NCI-H2107 treated with DMSO at 0.1 percent for 48 hours (cell line): ENCODE measurements around the gene RAD9A.
A peak's percentile ranks its signal among the peaks of the same experiment; 100 is the strongest.
"Not testable (repeated sequence)": the region's sequence is repeated elsewhere in the genome, so short reads cannot be mapped to it uniquely, and the experiment has no call there.

Experiments
- DNase-seq: peaks from one replicate; lab custom pipeline; 2025; ENCODE audit not compliant: unreplicated experiment; lab: John Stamatoyannopoulos, UW

The RAD9A gene

GRCh38 chr11:67395555-67396258 lies 3.9 kb downstream of the RAD9A start:
- no peak for DNase-seq

GRCh38 chr11:67396259-67396581 lies 4.4 kb downstream of the RAD9A start:
- DNase-seq = no peak

GRCh38 chr11:67396587-67397389 lies 5.0 kb downstream of the RAD9A start:
- DNase-seq = no peak

- DNase-seq = no peak
Observed at GRCh38 chr11:67397536-67397935, 5.8 kb downstream of the RAD9A start.

GRCh38 chr11:67397986-67398660 lies 6.3 kb downstream of the RAD9A start:
- DNase-seq = no peak

GRCh38 chr11:67398661-67399563 lies 7.1 kb downstream of the RAD9A start:
- no peak for DNase-seq

GRCh38 chr11:67400251-67400941 lies 8.6 kb downstream of the RAD9A start:
- no peak for DNase-seq

- DNase-seq = no peak
Observed at GRCh38 chr11:67400942-67401494, 9.2 kb downstream of the RAD9A start.

- peak; percentile 69 for DNase-seq
Observed at GRCh38 chr11:67401495-67402191, 9.9 kb downstream of the RAD9A start, which contains the start of gene PPP1CA. TSS of gene PPP1CA (minus strand) at chr11:67401858. CDS start at chr11:67401782, 76 bp downstream.

- DNase-seq = not testable (repeated sequence)
Observed at GRCh38 chr11:67402192-67402839, 10.5 kb downstream of the RAD9A start.

- not testable (repeated sequence) for DNase-seq
Observed at GRCh38 chr11:67403085-67403484, 11.3 kb downstream of the RAD9A start.

GRCh38 chr11:67404515-67405195 lies 12.9 kb downstream of the RAD9A start:
- no peak for DNase-seq

- no peak for DNase-seq
Observed at GRCh38 chr11:67405196-67405567, 13.4 kb downstream of the RAD9A start.

GRCh38 chr11:67405688-67406339 lies 14.0 kb downstream of the RAD9A start:
- DNase-seq = no peak

GRCh38 chr11:67406420-67406968 lies 14.7 kb downstream of the RAD9A start:
- no peak for DNase-seq

- no peak for DNase-seq
Observed at GRCh38 chr11:67406969-67407687, 15.3 kb downstream of the RAD9A start.

GRCh38 chr11:67407688-67408163 lies 15.9 kb downstream of the RAD9A start:
- no peak for DNase-seq
